Neural cell (in vitro differentiated cells): ENCODE results near the gene KRT3. TPM values are rescaled to one million over a fixed set of nuclear protein-coding genes. Genes with fewer than 3 reads are reported as not detected.

Source experiments
- H2AFZ ChIP-seq: fragments of 200-600, 300-800 bp; sonication (generic), shearing (Covaris generic); 2 replicates; pipeline ENCODE4 v1.6.0; 2014; ENCODE audit warnings: low read depth, mild to moderate bottlenecking, antibody characterized with exemption, low read length, moderate library complexity
- H3F3A ChIP-seq: fragments of 200-600 bp; shearing (Covaris generic); 2 replicates; pipeline ENCODE4 v1.6.1; 2016; ENCODE audit warnings: mild to moderate bottlenecking, moderate library complexity, mixed read lengths, antibody characterized with exemption, low read length; ENCODE audit not compliant: insufficient read depth, poor library complexity, severe bottlenecking
- H3K27ac ChIP-seq: fragments of 200-600, 300-800 bp; sonication (generic), shearing (Covaris generic); 2 replicates; pipeline ENCODE4 v1.5.1; 2014; ENCODE audit warnings: mild to moderate bottlenecking, low read length, moderate library complexity
- H3K27me3 ChIP-seq: fragments of 300-800, 200-600 bp; sonication (generic), shearing (Covaris generic); 2 replicates; pipeline ENCODE4 v1.6.0; 2014; ENCODE audit warnings: mild to moderate bottlenecking, low read depth, low read length, moderate library complexity; ENCODE audit not compliant: insufficient read depth
- H3K36me3 ChIP-seq: fragments of 300-800, 200-600 bp; sonication (generic), shearing (Covaris generic); 2 replicates; pipeline ENCODE4 v1.5.1; 2014; ENCODE audit warnings: mild to moderate bottlenecking, antibody characterized with exemption, low read length, moderate library complexity; ENCODE audit not compliant: insufficient read depth
- H3K4me2 ChIP-seq: fragments of 300-800, 200-600 bp; sonication (generic), shearing (Covaris generic); 2 replicates; pipeline ENCODE4 v1.6.0; 2014; ENCODE audit warnings: mild to moderate bottlenecking, low read length
- H3K4me3 ChIP-seq: fragments of 300-800, 200-600 bp; sonication (generic), shearing (Covaris generic); 2 replicates; pipeline ENCODE4 v1.5.1; 2014; ENCODE audit warnings: mild to moderate bottlenecking, low read length, moderate library complexity
- H3K79me2 ChIP-seq: fragments of 200-600 bp; shearing (Covaris generic); replicated peaks from 2 replicates; pipeline ENCODE4 v1.6.0; 2014; ENCODE audit warnings: mild to moderate bottlenecking, low read length, moderate library complexity; ENCODE audit not compliant: insufficient read depth
- H3K9ac ChIP-seq: fragments of 300-800, 200-600 bp; sonication (generic), shearing (Covaris generic); 2 replicates; pipeline ENCODE4 v1.6.1; 2016; ENCODE audit warnings: mild to moderate bottlenecking, low read length, mixed read lengths
- H3K9me2 ChIP-seq: fragments of 200-600 bp; shearing (Covaris generic); 2 replicates; pipeline ENCODE4 v1.6.1; 2016; ENCODE audit warnings: mild to moderate bottlenecking, low read length, mixed read lengths; ENCODE audit not compliant: insufficient read depth
- H3K9me3 ChIP-seq: fragments of 200-600, 300-800 bp; sonication (generic), shearing (Covaris generic); 2 replicates; pipeline ENCODE4 v1.6.1; 2016; ENCODE audit warnings: mild to moderate bottlenecking, mixed run types, low read length, moderate library complexity, mixed read lengths
- H4K20me1 ChIP-seq: fragments of 200-600 bp; shearing (Covaris generic); 2 replicates; pipeline ENCODE4 v1.6.1; 2016; ENCODE audit warnings: mild to moderate bottlenecking, mixed run types; ENCODE audit not compliant: insufficient read depth
- EP300 ChIP-seq: fragments of 450-650 bp; conservative IDR thresholded peaks from 2 replicates; pipeline ENCODE4 v1.6.1; 2014; ENCODE audit warnings: antibody characterized with exemption, mild to moderate bottlenecking, moderate library complexity; ENCODE audit not compliant: poor library complexity, severe bottlenecking
- EZH2 ChIP-seq: fragments of 200-600, 300-800 bp; shearing (Covaris generic), sonication (generic); IDR thresholded peaks from 2 replicates; pipeline ENCODE4 v1.6.1; 2014; ENCODE audit warnings: antibody characterized with exemption, low read length, borderline replicate concordance, mild to moderate bottlenecking; ENCODE audit not compliant: insufficient read depth, poor library complexity, severe bottlenecking
- MXI1 ChIP-seq: fragments of 450-650 bp; conservative IDR thresholded peaks from 2 replicates; pipeline ENCODE4 v1.6.1; 2014; ENCODE audit warnings: antibody characterized with exemption, mild to moderate bottlenecking; ENCODE audit not compliant: poor library complexity, severe bottlenecking
- POLR2AphosphoS5 ChIP-seq: IDR thresholded peaks from 2 replicates; pipeline ENCODE4 v1.6.1; 2012
- RAD21 ChIP-seq: fragments of 450-650 bp; conservative IDR thresholded peaks from 2 replicates; pipeline ENCODE4 v1.6.1; 2014; ENCODE audit warnings: antibody characterized with exemption, mild to moderate bottlenecking, moderate library complexity
- REST ChIP-seq: IDR thresholded peaks from 2 replicates; pipeline ENCODE4 v1.6.1; 2012; ENCODE audit warnings: borderline replicate concordance
- SMC3 ChIP-seq: fragments of 450-650 bp; conservative IDR thresholded peaks from 2 replicates; pipeline ENCODE4 v1.6.1; 2014; ENCODE audit warnings: antibody characterized with exemption, mild to moderate bottlenecking, moderate library complexity; ENCODE audit not compliant: poor library complexity
- TAF1 ChIP-seq: IDR thresholded peaks from 2 replicates; pipeline ENCODE4 v1.6.1; 2012; ENCODE audit warnings: low read depth
- polyA minus RNA-seq: library from RNA; depleted of rRNA, polyadenylated mRNA; stranded (reverse); fragments of >200 nt; gene quantifications from 2 replicates; pipeline ENCODE4 v1.2.3, GENCODE V29; 2014
- polyA plus RNA-seq: library from polyadenylated mRNA; depleted of rRNA; stranded (reverse); fragments of >200 nt; gene quantifications from 2 replicates; pipeline ENCODE4 v1.2.3, GENCODE V29; 2014
- TF ChIP-seq, protein P1 (sequence below): fragments of 450-650 bp; IDR thresholded peaks from 2 replicates; pipeline ENCODE4 v1.5.1; 2014; ENCODE audit warnings: antibody characterized with exemption, mild to moderate bottlenecking, moderate library complexity; ENCODE audit not compliant: poor library complexity, severe bottlenecking

KRT3 gene
- not detected in 2 replicates for polyA plus RNA-seq
- not detected in 2 replicates for polyA minus RNA-seq

DNA sequence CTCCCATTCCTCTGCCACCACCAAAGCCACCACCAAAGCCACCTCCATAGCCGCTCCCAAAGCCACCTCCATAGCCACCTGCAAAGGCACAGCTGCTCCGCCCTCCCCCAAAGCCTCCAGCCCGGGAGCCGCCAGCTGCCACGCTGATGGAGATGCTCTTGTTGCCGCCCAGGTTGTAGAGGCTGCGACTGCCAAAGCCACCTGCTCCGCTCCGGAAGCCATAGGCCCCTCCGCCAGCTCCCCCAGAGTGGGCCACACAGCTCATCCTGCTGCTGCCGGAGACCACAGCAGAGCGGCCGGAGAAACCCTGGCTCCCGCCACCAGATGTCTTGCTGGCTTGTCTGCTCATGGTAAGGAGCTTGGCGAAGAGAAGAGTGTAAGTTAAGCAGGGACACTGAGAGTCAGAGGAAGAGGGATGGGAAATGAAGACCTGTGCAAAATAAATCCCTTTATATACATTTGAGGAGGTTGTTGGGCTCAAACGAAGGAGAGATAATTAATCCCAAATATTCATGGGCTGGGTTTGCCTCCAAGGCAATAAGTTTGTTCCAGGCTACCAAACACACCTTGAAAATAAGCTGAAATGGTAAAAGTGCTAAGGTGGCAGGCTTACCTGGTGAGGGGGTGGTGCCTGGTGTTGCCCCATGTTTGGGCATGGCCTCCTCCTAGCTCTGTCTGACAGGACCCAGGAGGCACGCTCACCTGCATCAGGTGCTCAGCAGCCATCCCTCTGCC, at the start of gene KRT3:
TSS of gene KRT3 (minus strand) at position 424 of the 735 bp plus-strand sequence. CDS start at position 349, 75 bp downstream.
- no peaks in the 10 kb centered on the region for H3F3A ChIP-seq
- TF ChIP-seq, protein P1, sequence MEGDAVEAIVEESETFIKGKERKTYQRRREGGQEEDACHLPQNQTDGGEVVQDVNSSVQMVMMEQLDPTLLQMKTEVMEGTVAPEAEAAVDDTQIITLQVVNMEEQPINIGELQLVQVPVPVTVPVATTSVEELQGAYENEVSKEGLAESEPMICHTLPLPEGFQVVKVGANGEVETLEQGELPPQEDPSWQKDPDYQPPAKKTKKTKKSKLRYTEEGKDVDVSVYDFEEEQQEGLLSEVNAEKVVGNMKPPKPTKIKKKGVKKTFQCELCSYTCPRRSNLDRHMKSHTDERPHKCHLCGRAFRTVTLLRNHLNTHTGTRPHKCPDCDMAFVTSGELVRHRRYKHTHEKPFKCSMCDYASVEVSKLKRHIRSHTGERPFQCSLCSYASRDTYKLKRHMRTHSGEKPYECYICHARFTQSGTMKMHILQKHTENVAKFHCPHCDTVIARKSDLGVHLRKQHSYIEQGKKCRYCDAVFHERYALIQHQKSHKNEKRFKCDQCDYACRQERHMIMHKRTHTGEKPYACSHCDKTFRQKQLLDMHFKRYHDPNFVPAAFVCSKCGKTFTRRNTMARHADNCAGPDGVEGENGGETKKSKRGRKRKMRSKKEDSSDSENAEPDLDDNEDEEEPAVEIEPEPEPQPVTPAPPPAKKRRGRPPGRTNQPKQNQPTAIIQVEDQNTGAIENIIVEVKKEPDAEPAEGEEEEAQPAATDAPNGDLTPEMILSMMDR, result no peak
- TF ChIP-seq EP300, result no peak
- TF ChIP-seq EZH2, result no peak
- TF ChIP-seq SMC3, result no peak
- TF ChIP-seq POLR2AphosphoS5, result no peak
- no peak for TF ChIP-seq TAF1
- TF ChIP-seq MXI1, result no peak
- no peak for TF ChIP-seq REST
- TF ChIP-seq RAD21, result no peak
- no peaks in the 10 kb centered on the region for H3K27me3 ChIP-seq
- no peaks in the 10 kb centered on the region for H4K20me1 ChIP-seq
- no peak within 1 kb of the TSS for H3K4me2 ChIP-seq
- H3K36me3 ChIP-seq, result no peaks in the 10 kb centered on the region
- H3K4me3 ChIP-seq, result no peak within 1 kb of the TSS
- H3K9me3 ChIP-seq, result no peaks in the 10 kb centered on the region
- H3K9ac ChIP-seq, result no peak within 1 kb of the TSS
- H3K79me2 ChIP-seq, result no peaks in the 10 kb centered on the region
- no peak within 1 kb of the TSS for H3K27ac ChIP-seq
- no peaks in the 10 kb centered on the region for H3K9me2 ChIP-seq
- no peak within 1 kb of the TSS for H2AFZ ChIP-seq

DNA sequence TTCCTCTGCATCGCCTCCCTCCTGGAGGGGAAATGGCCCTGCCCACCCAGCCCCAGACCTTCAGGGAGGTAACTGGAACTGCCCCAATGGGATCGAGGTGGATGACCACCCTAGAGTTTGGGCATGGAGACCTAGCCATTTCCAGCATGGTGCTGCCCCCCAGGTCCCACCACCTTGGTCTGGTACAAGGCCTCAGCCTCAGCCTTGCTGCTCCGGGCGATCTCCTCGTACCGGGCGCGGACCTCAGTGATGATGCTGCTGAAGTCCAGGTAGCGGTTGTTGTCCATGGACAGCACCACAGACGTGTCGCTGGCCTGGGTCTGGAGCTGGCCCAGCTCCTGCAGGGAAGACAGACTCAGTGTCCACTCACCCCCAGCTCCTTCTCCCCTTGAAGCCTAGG, 48.5 kb upstream of the KRT3 start:
- TF ChIP-seq EZH2 (no peak), TAF1 (no peak), EP300 (no peak), MXI1 (no peak), SMC3 (no peak)
- Histone ChIP-seq H3K4me2 (no peak overlapping the region), H3K4me3 (no peak overlapping the region), H3K27me3 (no peaks in the 10 kb centered on the region), H3K36me3 (no peaks in the 10 kb centered on the region), H3K9me3 (no peaks in the 10 kb centered on the region), H4K20me1 (no peaks in the 10 kb centered on the region), H3K9ac (no peak overlapping the region), H3K79me2 (no peaks in the 10 kb centered on the region), H3F3A (no peaks in the 10 kb centered on the region), H3K27ac (no peak overlapping the region), H3K9me2 (no peaks in the 10 kb centered on the region), H2AFZ (no peak overlapping the region)
